ENCODE results near the gene BHLHA9.

The BHLHA9 gene

GRCh38 chr17:1256699-1257098, 13.5 kb upstream of the BHLHA9 start:
- no peak for DNase-seq

- no peak for DNase-seq
Observed at GRCh38 chr17:1260086-1260769, 10.0 kb upstream of the BHLHA9 start.

DNA sequence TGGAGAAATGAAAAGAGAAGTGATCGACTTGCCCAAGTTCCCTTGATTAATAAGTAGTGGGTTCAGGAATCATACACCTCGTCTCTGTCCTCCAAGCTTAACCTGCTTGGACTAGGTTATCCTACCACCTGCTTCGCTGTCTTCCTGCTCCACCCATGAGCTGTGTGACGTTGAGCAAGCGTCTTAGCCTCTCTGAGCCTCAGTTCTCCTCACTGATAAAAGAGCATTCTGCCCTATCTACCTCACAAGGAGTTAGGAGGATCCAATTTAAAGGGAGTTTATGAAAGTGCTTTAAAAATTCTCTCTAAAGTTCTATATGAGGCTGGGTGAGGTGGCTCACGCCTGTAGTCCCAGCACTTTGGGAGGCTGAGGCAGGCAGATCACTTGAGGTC, 9.5 kb upstream of the BHLHA9 start:
- no peak for DNase-seq

DNA sequence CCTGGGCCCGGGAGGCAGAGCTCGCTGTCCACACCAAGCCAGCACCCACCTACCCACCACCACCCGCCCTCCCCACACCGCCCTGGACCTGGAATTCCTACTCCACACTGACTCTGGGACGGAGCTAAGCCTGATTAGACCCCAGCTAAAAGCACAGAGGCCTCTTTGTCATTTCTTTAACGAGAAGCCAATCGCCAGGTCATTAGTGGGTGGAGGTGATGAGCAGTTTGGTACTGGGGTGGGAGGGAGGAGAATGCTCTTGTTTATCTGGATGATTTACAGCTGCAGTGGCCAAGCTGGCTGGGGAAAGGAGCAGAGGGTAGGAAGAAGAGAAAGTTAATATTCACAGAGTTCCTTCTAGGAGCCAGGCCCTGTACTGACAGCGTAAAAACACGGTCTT, 6.0 kb upstream of the BHLHA9 start:
- no peak for DNase-seq

DNA sequence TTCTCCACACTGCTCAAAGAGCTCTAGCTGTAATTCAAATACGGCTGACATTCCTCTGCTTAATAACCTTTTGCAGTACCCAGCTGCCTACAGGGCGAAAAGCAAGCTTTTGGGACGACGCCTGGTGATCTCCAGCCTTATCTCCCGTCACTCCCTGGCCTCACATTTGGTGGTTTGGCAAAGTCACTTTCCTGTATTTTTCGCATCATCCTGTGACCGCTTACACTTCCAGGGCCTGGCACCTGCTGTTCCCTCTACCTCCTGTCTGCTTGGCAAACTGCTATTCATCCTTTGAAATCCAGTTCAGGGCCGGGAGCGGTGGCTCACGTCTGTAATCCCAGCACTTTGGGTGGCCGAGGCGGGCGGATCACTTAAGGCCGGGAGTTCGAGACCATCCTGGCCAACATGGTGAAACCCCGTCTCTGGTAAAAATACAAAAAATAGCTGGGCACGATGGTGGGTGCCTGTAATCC, 2.7 kb upstream of the BHLHA9 start:
- DNase-seq, result no peak

DNA sequence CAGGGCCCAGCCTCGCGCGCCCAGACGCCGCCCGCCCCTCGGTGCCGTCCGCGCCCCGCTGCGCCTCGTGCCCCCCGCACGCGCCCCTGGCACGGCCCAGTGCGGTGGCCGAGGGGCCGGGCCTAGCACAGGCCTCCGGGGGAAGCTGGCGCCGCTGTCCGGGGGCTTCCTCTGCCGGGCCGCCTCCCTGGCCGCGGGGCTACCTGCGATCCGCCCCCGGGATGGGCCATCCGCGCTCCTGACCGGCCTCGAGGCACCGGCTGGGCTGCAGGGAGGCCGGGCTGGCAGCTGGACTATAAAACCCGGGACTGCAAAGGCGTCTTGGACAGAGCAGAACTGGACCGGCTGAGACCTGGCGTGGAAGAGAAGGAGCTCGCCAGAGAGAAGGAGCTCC, 783 bp downstream of the BHLHA9 start:
- DNase-seq, result no peak

DNA sequence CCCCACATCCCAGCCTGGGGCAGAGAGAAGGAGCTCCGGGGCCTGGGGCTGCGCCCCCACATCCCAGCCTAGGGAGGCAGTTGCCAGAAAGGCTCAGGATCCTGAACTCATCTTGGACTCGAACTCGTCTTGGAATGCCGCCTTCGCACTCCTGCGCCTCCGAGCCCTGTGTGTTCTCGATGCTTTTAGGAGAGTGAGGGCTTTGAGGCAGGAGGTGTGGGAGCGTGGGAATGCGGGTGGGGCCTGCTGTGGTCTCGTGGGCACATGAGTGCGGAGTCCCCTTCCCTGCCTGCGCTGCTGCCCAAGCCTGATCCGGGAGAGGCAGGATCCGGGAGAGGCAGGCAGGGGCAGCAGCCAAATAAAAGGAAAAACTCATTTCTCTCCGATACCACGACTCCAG, 1.2 kb downstream of the BHLHA9 start:
- DNase-seq, result no peak

DNA sequence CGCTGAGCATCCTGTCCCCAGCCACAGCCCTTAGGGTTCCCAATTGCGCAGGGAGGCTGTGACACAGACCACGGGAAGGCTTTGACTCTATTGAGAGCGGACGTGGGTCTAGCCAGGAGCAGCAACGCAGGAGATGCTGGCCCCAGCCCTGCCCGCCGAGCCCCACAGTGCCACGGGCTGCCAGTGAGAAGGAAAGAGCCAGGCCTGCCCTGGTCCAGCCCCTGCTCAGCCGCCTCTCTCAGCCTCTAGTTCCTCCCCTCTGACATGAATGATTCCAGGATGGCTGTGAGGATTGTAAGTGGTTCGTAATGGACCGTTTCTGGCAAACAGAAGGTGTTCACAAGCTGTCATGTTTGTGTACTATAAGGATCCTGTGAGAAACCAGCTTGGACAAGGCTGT, 2.5 kb downstream of the BHLHA9 start:
- no peak for DNase-seq

GRCh38 chr17:1273492-1274244, 3.4 kb downstream of the BHLHA9 start:
- DNase-seq, result no peak

DNA sequence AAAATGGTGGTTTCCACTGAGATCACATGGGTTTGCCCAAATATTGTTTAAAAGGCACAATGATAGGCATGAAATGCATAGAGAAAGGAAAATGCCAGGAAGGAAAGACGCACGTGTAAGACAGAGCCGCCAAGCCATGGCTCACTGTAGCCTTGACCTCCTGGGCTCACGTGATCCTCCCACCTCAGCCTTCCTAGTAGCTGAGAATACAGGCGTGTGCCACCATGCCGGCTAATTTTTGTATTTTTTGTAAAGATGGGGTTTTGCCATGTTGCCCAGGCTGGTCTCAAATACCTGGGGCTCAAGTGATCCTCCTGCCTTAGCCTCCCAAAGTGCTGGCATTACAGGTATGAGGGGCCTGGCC, 4.0 kb downstream of the BHLHA9 start:
- no peak for DNase-seq

DNA sequence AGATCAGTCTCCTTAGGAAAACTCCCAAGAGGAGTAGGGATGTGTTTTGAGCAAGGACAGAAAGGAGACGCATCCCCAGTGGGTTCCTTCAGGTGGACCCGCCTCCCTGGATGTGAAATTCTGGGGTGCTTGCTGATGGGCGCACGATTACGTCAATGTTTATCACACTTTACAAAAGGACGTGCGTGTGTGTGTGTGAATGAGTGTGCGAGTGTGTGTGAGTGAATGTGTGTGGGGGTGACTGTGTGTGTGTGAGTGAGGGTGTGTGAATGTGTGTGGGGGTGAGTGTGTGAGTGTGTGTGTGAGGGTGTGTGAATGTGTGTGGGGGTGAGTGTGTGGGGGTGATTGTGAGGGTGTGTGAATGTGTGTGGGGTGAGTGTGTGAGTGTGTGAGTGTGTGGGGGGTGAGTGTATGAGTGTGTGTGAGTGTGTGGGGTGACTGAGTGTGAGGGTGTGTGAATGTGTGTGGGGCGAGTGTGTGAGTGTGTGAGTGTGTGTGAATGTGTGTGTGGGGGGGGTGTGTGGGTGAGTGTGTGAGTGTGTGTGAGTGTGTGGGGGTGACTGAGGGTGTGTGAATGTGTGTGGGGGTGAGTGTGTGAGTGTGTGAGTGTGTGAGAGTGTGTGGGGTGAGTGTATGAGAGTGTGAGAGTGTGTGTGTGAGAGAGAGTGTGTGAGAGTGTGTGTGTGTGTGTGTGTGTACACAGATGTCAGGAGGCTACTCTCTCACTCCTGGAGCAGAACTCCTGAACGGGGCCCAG, 5.1 kb downstream of the BHLHA9 start:
- DNase-seq, result no peak

DNA sequence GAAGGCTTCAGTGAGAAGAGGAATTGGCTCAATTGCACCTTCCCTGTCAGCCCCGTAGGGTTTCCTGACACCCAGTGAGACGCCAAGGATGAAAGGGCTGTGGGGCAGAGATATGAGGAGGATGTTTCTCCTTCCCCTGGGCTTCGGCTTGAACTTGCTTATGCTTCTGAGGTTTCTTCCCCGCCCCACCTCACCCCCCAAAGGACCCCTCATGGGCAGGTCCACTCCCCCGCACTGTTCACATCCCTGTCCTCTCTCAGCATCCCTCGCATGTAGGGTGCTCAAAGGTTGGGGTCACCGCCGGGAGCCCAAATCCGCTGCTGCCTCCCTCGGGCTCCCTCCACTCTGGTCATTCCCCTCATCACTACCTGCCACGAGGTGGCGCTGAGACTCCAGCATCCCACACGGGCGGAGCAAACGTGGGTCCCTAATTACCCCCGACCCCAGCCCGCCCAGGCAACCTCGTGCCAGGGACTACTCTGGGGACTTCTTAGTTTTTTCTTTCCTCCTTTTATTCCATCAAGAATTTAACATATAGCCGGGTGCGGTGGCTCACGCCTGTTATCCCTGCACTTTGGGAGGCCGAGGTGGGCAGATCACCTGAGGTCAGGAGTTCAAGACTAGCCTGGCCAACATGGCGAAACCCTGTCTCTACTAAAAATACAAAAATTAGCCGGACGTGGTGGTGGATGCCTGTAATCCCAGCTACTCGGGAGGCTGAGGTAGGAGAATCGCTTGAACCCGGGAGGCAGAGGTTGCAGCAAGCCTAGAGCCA, 5.9 kb downstream of the BHLHA9 start:
- no peak for DNase-seq

DNA sequence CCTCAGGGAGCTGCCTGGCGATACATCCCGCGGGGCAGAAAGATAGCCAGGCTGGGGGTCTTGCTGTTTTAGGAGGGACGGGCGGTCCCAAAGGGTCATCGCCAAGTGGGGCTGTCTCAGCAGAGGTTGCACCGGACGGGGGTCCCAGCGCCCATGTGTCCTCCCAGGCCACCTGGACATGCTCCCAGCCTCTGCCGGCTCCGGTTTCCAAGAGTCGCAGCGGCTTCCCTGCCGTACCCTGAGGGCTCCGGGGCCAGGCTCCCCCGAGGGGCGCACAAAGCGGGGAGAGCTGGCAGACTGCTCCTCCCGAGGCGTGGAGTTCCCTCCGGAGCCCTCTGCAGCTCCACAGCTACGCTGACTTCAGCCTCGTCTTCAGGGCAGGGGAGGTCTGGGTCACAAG, 10.4 kb downstream of the BHLHA9 start:
- no peak for DNase-seq

DNA sequence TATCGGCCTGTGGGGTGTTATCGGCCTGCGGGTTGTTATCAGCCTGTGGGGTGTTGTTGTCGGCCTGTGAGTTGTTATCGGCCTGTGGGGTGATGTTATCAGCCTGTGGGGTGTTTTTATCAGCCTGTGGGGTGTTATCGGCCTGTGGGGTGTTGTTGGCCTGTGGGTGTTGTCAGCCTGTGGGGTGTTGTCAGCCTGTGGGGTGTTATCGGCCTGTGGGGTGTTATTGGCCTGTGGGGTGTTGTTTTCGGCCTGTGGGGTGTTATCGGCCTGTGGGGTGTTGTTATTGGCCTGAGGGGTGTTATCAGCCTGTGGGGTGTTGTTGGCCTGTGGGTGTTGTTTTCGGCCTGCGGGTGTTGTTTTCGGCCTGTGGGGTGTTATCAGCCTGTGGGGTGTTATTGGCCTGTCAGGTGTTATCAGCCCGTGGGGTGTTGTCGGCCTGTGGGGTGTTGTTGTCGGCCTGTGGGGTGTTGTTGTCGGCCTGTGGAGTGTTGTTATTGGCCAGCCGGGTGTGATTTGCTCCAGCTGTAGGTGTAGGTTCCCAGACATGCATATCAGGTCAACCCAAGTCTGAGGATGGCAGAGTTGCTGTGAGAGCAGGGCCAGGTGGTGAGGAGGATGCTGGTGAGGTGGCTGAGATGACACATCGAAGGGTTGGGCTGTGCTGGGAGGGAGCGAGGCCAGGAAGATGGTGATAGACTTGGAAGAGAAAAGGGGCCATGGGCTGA, 16.3 kb downstream of the BHLHA9 start:
- DNase-seq, result no peak

GRCh38 chr17:1289695-1290094, 19.5 kb downstream of the BHLHA9 start:
- no peak for DNase-seq

GRCh38 chr17:1290676-1291075, 20.4 kb downstream of the BHLHA9 start:
- DNase-seq, result no peak

- DNase-seq, result no peak
Observed at GRCh38 chr17:1294157-1294717, 24.0 kb downstream of the BHLHA9 start.

GRCh38 chr17:1298606-1299005, 28.4 kb downstream of the BHLHA9 start:
- no peak for DNase-seq

DNA sequence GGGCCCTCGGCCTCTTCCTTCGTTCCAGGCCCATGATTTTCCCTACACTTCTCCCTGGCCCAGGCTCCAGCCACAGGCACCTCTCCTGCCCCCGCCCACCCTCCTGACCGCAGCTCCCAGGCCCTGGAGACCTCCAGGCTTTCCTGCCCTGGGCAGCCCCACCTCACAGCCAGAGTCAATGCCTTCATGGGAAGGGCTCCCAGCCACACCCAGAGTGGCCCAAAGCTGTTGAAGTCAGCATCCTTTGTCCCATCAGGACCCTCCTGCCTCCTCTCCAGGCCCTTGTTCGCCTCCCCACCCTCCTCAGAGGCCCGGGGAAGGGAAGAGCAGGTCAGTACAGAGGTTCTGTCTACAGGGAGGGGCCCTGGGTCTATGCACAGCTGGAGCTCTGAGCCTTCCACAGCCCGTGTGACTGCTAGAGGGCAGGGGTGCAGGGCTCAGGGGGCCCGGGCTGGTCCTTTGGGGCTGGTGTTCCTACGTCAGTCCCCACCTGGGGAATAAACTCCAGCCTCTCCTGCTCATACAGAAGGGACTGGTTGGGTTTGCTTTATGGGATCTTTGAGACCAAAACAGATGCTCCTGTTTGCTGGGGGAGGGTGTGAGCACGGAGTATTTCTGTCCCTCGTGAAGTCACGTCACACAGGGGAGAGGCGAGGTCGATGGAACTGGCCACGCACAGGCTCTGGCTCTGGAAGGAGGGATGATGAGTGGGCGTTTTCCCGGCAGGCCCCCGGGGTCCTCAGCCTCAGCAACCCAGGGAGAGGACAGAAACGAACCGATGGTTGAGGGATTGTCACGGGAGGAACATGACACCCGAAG, 29.5 kb downstream of the BHLHA9 start:
- DNase-seq, result no peak

DNA sequence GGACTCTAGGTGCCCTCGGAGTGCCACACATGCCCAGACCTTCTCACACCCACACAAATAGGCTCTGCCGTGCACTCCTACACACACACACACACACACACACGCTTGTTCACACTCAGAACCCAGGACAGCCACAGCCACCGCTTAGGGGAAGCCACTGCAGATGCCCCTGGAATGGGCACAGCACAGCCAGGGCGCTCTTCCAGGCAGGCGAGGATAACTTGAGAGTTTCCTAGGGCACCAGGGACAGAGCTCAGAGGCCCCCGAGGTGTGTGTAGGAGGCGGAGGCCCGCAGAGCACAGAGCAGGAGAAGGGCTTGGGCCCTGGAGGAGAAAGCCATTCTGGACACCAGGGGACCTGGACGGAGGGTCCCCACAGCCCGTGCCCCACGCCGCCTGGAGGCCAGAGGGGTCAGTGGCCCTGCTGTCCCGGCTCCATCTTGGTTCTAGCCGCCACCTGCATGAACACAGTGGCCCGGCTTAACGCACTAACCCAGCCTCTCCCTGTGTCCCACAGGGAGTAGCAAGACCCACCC, 30.2 kb downstream of the BHLHA9 start:
- DNase-seq, result no peak

- DNase-seq, result no peak
Observed at GRCh38 chr17:1301546-1301945, 31.3 kb downstream of the BHLHA9 start.

Measured in NCI-H526 treated with DMSO at 0.1 percent for 48 hours (cell line).